GM19043 (cell line): Measurements from ENCODE around the gene YDJC.
"Not testable (repeated sequence)": the region's sequence is repeated elsewhere in the genome, so short reads cannot be mapped to it uniquely, and the experiment has no call there.

Experiments used
- ATAC-seq: cut with Tn5 transposase; IDR thresholded peaks from one replicate; pipeline ENCODE4 v1.9.1; 2021; ENCODE audit warnings: low read depth; ENCODE audit not compliant: unreplicated experiment

Gene YDJC

GRCh38 chr22:21652547-21653545 lies 23.0 kb upstream of the YDJC start:
- ATAC-seq, result no peak

GRCh38 chr22:21652010-21652546 lies 22.3 kb upstream of the YDJC start:
- ATAC-seq, result peak; percentile 92

- ATAC-seq, result peak; percentile 28
Measured at GRCh38 chr22:21651521-21652009, 21.7 kb upstream of the YDJC start.

GRCh38 chr22:21650823-21651520 lies 21.1 kb upstream of the YDJC start:
- ATAC-seq, result no peak

- no peak for ATAC-seq
Measured at GRCh38 chr22:21650280-21650679, 20.5 kb upstream of the YDJC start.

GRCh38 chr22:21646608-21647590 lies 17.1 kb upstream of the YDJC start:
- no peak for ATAC-seq

GRCh38 chr22:21645513-21645912 lies 15.7 kb upstream of the YDJC start:
- ATAC-seq, result not testable (repeated sequence)

GRCh38 chr22:21643533-21644357 lies 13.9 kb upstream of the YDJC start:
- ATAC-seq, result no peak

- no peak for ATAC-seq
Measured at GRCh38 chr22:21642584-21643448, 13.0 kb upstream of the YDJC start.

- peak; percentile 94 for ATAC-seq
Measured at GRCh38 chr22:21641789-21642583, 12.2 kb upstream of the YDJC start, which contains the start of gene SDF2L1. SDF2L1 (plus strand) TSS chr22:21642302; CDS start chr22:21642337, 35 bp downstream.

- ATAC-seq, result no peak
Measured at GRCh38 chr22:21641417-21641788, 11.6 kb upstream of the YDJC start.

GRCh38 chr22:21640810-21641209 lies 11.0 kb upstream of the YDJC start:
- ATAC-seq, result no peak

- ATAC-seq, result no peak
Measured at GRCh38 chr22:21639359-21639758, 9.5 kb upstream of the YDJC start.

- ATAC-seq, result not testable (repeated sequence)
Measured at GRCh38 chr22:21637450-21637849, 7.6 kb upstream of the YDJC start.

- no peak for ATAC-seq
Measured at GRCh38 chr22:21636629-21637218, 6.9 kb upstream of the YDJC start.

GRCh38 chr22:21635771-21636510 lies 6.1 kb upstream of the YDJC start:
- ATAC-seq, result no peak
